PC-3 (cell line): ENCODE data around the gene GLDC.

Experiments
- EZH2 ChIP-seq: fragments of 300-600 bp; sonication (generic); IDR thresholded peaks from one replicate; pipeline ENCODE4 v1.6.1; 2017; ENCODE audit warnings: antibody characterized with exemption, mild to moderate bottlenecking, low read length; ENCODE audit not compliant: unreplicated experiment
- EZH2phosphoT487 ChIP-seq: fragments of 300-600 bp; sonication (generic); IDR thresholded peaks from 2 replicates; pipeline ENCODE4 v1.6.1; 2018; ENCODE audit warnings: mild to moderate bottlenecking, antibody characterized with exemption, low read length, borderline replicate concordance

GRCh38 chr9:6565312-6565711, 80.2 kb downstream of the GLDC start:
- TF ChIP-seq EZH2 = no peak
- no peak for TF ChIP-seq EZH2phosphoT487
